Measurements from ENCODE around the gene RXRA.

Gene RXRA

GRCh38 chr9:134284273-134284672 lies 42.0 kb upstream of the RXRA start:
- no peak for TF ChIP-seq CTCF (IDR thresholded peaks at IDR 0.05; ENCODE audit: low read depth, low read length)
- DNase-seq (ENCODE audit: low read depth in 2 of 2): no peak
- H3K4me3 ChIP-seq (replicated peaks in 1 of 2; ENCODE audit: low read depth in 2 of 2, low read length in 2 of 2): no peak overlapping the region

- TF ChIP-seq CTCF (IDR thresholded peaks at IDR 0.05; ENCODE audit: low read depth, low read length): no peak
- no peak for DNase-seq (ENCODE audit: low read depth in 2 of 2)
- no peak overlapping the region for H3K4me3 ChIP-seq (replicated peaks in 1 of 2; ENCODE audit: low read depth in 2 of 2, low read length in 2 of 2)
These were observed 41.5 kb upstream of the RXRA start for GRCh38 chr9:134284741-134285140.

- DNase-seq (ENCODE audit: low read depth in 2 of 2): no peak
- TF ChIP-seq CTCF (IDR thresholded peaks at IDR 0.05; ENCODE audit: low read depth, low read length): no peak
- H3K4me3 ChIP-seq (replicated peaks in 1 of 2; ENCODE audit: low read depth in 2 of 2, low read length in 2 of 2): no peak overlapping the region
These were observed 40.9 kb upstream of the RXRA start for GRCh38 chr9:134285215-134285845.

GRCh38 chr9:134286471-134287245 lies 39.6 kb upstream of the RXRA start:
- TF ChIP-seq CTCF (IDR thresholded peaks at IDR 0.05; ENCODE audit: low read depth, low read length): no peak
- no peak for DNase-seq (ENCODE audit: low read depth in 2 of 2)
- no peak overlapping the region for H3K4me3 ChIP-seq (replicated peaks in 1 of 2; ENCODE audit: low read depth in 2 of 2, low read length in 2 of 2)

GRCh38 chr9:134287591-134288491 lies 38.4 kb upstream of the RXRA start:
- H3K4me3 ChIP-seq (replicated peaks in 1 of 2; ENCODE audit: low read depth in 2 of 2, low read length in 2 of 2): no peak overlapping the region
- DNase-seq (ENCODE audit: low read depth in 2 of 2): no peak
- TF ChIP-seq CTCF (IDR thresholded peaks at IDR 0.05; ENCODE audit: low read depth, low read length): no peak

- DNase-seq (ENCODE audit: low read depth in 2 of 2): no peak
- no peak for TF ChIP-seq CTCF (IDR thresholded peaks at IDR 0.05; ENCODE audit: low read depth, low read length)
- no peak overlapping the region for H3K4me3 ChIP-seq (replicated peaks in 1 of 2; ENCODE audit: low read depth in 2 of 2, low read length in 2 of 2)
These were observed 37.5 kb upstream of the RXRA start for GRCh38 chr9:134288746-134289145.

Data from cardiac fibroblast (primary cell).